COR-L47 (cell line): Measurements from ENCODE around the gene TMEM247.

Experiments used
- DNase-seq: peaks from one replicate; lab custom pipeline; 2025; lab: John Stamatoyannopoulos, UW

Gene TMEM247

GRCh38 chr2:46489423-46490174, 10.2 kb downstream of the TMEM247 start:
- DNase-seq = no peak

GRCh38 chr2:46490521-46491141, 11.3 kb downstream of the TMEM247 start:
- DNase-seq = no peak

- DNase-seq = no peak
Measured at GRCh38 chr2:46492301-46492700, 12.9 kb downstream of the TMEM247 start.

- no peak for DNase-seq
Measured at GRCh38 chr2:46493241-46493970, 14.0 kb downstream of the TMEM247 start.

- no peak for DNase-seq
Measured at GRCh38 chr2:46493971-46494250, 14.5 kb downstream of the TMEM247 start.

GRCh38 chr2:46494596-46494995, 15.2 kb downstream of the TMEM247 start:
- DNase-seq = no peak

GRCh38 chr2:46495231-46496030, 16.1 kb downstream of the TMEM247 start:
- DNase-seq = no peak

- no peak for DNase-seq
Measured at GRCh38 chr2:46497766-46498165, 18.4 kb downstream of the TMEM247 start.

GRCh38 chr2:46498681-46499080, 19.3 kb downstream of the TMEM247 start:
- DNase-seq = no peak

GRCh38 chr2:46499392-46499785, 20.0 kb downstream of the TMEM247 start:
- DNase-seq = no peak

GRCh38 chr2:46500801-46501200, 21.4 kb downstream of the TMEM247 start:
- DNase-seq = no peak

- DNase-seq = no peak
Measured at GRCh38 chr2:46502291-46502885, 23.0 kb downstream of the TMEM247 start.

GRCh38 chr2:46503686-46504085, 24.3 kb downstream of the TMEM247 start:
- no peak for DNase-seq

GRCh38 chr2:46504221-46504620, 24.9 kb downstream of the TMEM247 start:
- no peak for DNase-seq

- no peak for DNase-seq
Measured at GRCh38 chr2:46504685-46505471, 25.5 kb downstream of the TMEM247 start.

- no peak for DNase-seq
Measured at GRCh38 chr2:46505472-46505783, 26.1 kb downstream of the TMEM247 start.

GRCh38 chr2:46506131-46506706, 26.9 kb downstream of the TMEM247 start:
- DNase-seq = no peak

- no peak for DNase-seq
Measured at GRCh38 chr2:46508312-46508711, 28.9 kb downstream of the TMEM247 start.

- DNase-seq = no peak
Measured at GRCh38 chr2:46508759-46509158, 29.4 kb downstream of the TMEM247 start.

GRCh38 chr2:46509804-46510203, 30.4 kb downstream of the TMEM247 start:
- no peak for DNase-seq

GRCh38 chr2:46510598-46511177, 31.3 kb downstream of the TMEM247 start:
- DNase-seq = no peak
